SU-DHL-6 (cell line): Measurements from ENCODE around the gene SHTN1.

ENCODE experiments used
- EZH2phosphoT487 ChIP-seq: fragments of 200-600 bp; sonication (generic), shearing (Covaris generic); conservative IDR thresholded peaks from 2 replicates; pipeline ENCODE4 v1.6.1; 2018; ENCODE audit warnings: mild to moderate bottlenecking, antibody characterized with exemption, low read length, moderate library complexity, mixed read lengths
- TF ChIP-seq, protein P1 (sequence below): fragments of 200-600 bp; sonication (generic); IDR thresholded peaks from one replicate; pipeline ENCODE4 v1.5.1; 2017; ENCODE audit warnings: antibody characterized with exemption, mild to moderate bottlenecking, low read length, moderate library complexity; ENCODE audit not compliant: insufficient read depth, poor library complexity, severe bottlenecking

DNA sequence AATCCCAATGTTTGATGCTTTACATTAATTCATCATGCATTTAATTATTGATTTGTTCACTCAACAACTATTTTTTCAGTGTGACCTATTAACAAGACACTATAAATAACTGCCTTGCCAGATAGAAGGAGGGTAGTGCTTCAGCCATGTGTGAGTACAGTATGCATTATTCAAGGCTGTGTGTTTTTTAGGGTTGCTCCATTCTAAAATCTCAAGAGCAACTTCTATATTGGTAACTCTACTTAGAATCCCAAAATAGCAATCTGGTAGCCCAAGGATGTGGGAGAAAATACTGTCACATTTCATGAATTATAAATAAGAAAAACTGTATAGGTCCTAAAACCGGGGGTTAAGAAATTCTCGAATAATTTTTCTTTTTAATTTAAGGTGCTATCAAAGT lies 85.8 kb downstream of the SHTN1 start:
- TF ChIP-seq, protein P1, sequence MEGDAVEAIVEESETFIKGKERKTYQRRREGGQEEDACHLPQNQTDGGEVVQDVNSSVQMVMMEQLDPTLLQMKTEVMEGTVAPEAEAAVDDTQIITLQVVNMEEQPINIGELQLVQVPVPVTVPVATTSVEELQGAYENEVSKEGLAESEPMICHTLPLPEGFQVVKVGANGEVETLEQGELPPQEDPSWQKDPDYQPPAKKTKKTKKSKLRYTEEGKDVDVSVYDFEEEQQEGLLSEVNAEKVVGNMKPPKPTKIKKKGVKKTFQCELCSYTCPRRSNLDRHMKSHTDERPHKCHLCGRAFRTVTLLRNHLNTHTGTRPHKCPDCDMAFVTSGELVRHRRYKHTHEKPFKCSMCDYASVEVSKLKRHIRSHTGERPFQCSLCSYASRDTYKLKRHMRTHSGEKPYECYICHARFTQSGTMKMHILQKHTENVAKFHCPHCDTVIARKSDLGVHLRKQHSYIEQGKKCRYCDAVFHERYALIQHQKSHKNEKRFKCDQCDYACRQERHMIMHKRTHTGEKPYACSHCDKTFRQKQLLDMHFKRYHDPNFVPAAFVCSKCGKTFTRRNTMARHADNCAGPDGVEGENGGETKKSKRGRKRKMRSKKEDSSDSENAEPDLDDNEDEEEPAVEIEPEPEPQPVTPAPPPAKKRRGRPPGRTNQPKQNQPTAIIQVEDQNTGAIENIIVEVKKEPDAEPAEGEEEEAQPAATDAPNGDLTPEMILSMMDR: no peak
- no peak for TF ChIP-seq EZH2phosphoT487
